Gastrocnemius medialis (tissue), 4 donors: ENCODE results near the gene BDKRB1.

ENCODE experiments used
- CTCF ChIP-seq, 5 experiments: fragments of 450-650 bp in 3 of 5; fragments of 200-600 bp in 2 of 5; sonication (generic) in 2 of 5; IDR thresholded peaks in 4 of 5; conservative IDR thresholded peaks in 1 of 5; 1 replicate in 4 of 5; 2 replicates in 1 of 5; pipeline ENCODE4 v1.5.1; 2016 to 2019; ENCODE audit warnings: antibody characterized with exemption in 5 of 5, mild to moderate bottlenecking in 3 of 5, moderate library complexity in 3 of 5
- POLR2A ChIP-seq, 2 donors: fragments of 450-650 bp; IDR thresholded peaks; one replicate each; pipeline ENCODE4 v1.6.1; 2017; ENCODE audit warnings: antibody characterized with exemption in 2 of 2, mild to moderate bottlenecking in 2 of 2, moderate library complexity in 2 of 2

- TF ChIP-seq CTCF (IDR thresholded peaks at IDR 0.05 in 4 of 5, conservative IDR thresholded peaks at IDR 0.05 in 1 of 5) (no peak), POLR2A (IDR thresholded peaks at IDR 0.05) (no peak)
Observed at GRCh38 chr14:96309133-96309895, 53.3 kb downstream of the BDKRB1 start.
